PC-9 (cell line): Measurements from ENCODE around the gene TBC1D14. TPM values are rescaled to one million over a fixed set of nuclear protein-coding genes. Genes with fewer than 3 reads are reported as not detected.

ENCODE experiments used
- BruUV-seq: library from RNA; stranded (reverse); fragments of 400-500 nt; replicated peaks from 2 replicates; lab custom pipeline; 2021; lab: Mats Ljungman, UMichigan
- CTCF ChIA-PET: fragments of 300-600 bp; sonication (Branson Sonifier 250); formaldehyde crosslinking; loops from one replicate; lab custom pipeline; 2022; ENCODE audit warnings: antibody characterized with exemption; lab: Charles Lee
- POLR2A ChIA-PET: fragments of 300-600 bp; sonication (Branson Sonifier 250); formaldehyde crosslinking; loops from one replicate; lab custom pipeline; 2022; ENCODE audit warnings: antibody characterized with exemption; ENCODE audit not compliant: unreplicated experiment; lab: Charles Lee
- DNase-seq, 2 experiments: peaks; one replicate each; pipeline versions ENCODE4 v3.0.0 to v3.0.0-alpha.2; 2015 to 2022; ENCODE audit warnings: mixed read lengths in 1 of 2
- H2AFZ ChIP-seq: fragments of 200-600 bp; sonication (generic); 2 replicates; pipeline ENCODE4 v1.8.1; 2017; ENCODE audit warnings: antibody characterized with exemption
- H3F3A ChIP-seq: fragments of 200-600 bp; sonication (generic); 2 replicates; pipeline ENCODE4 v1.8.1; 2017; ENCODE audit warnings: antibody characterized with exemption, mild to moderate bottlenecking, low read depth; ENCODE audit not compliant: insufficient read depth
- H3K27ac ChIP-seq: fragments of 200-600 bp; sonication (generic); 2 replicates; pipeline ENCODE4 v1.6.1; 2016; ENCODE audit warnings: mixed run types
- H3K27me3 ChIP-seq: fragments of 200-600 bp; sonication (generic); 2 replicates; pipeline ENCODE4 v1.6.1; 2016; ENCODE audit warnings: low read depth, mixed run types; ENCODE audit not compliant: insufficient read depth
- H3K36me3 ChIP-seq: fragments of 200-600 bp; sonication (generic); 2 replicates; pipeline ENCODE4 v1.6.1; 2016; ENCODE audit warnings: low read depth, mixed run types
- H3K4me1 ChIP-seq: fragments of 200-600 bp; sonication (generic); replicated peaks from 2 replicates; pipeline ENCODE4 v1.6.1; 2016; ENCODE audit warnings: mixed run types; ENCODE audit not compliant: insufficient read depth
- H3K4me2 ChIP-seq: fragments of 200-600 bp; sonication (generic); 2 replicates; pipeline ENCODE4 v1.6.1; 2017; ENCODE audit warnings: mixed run types
- H3K4me3 ChIP-seq: fragments of 200-600 bp; sonication (generic); 2 replicates; pipeline ENCODE4 v1.6.1; 2016; ENCODE audit warnings: mixed run types
- H3K79me2 ChIP-seq: fragments of 200-600 bp; sonication (generic); 2 replicates; pipeline ENCODE4 v1.6.1; 2017; ENCODE audit warnings: low read depth, mixed run types
- H3K9me2 ChIP-seq: fragments of 200-600 bp; sonication (generic); 2 replicates; pipeline ENCODE4 v1.8.1; 2017; ENCODE audit warnings: mild to moderate bottlenecking; ENCODE audit not compliant: insufficient read depth
- H3K9me3 ChIP-seq: fragments of 200-600 bp; sonication (generic); 2 replicates; pipeline ENCODE4 v1.8.1; 2016; ENCODE audit warnings: low read depth; ENCODE audit not compliant: insufficient read depth
- H4K20me1 ChIP-seq: fragments of 200-600 bp; sonication (generic); 2 replicates; pipeline ENCODE4 v1.8.1; 2017; ENCODE audit not compliant: insufficient read depth
- CTCF ChIP-seq: fragments of 200-600 bp; sonication (generic); conservative IDR thresholded peaks from 2 replicates; pipeline ENCODE4 v1.6.1; 2017; ENCODE audit warnings: mixed run types, antibody characterized with exemption, mild to moderate bottlenecking, moderate library complexity
- EZH2 ChIP-seq: fragments of 200-600 bp; sonication (generic); IDR thresholded peaks from 2 replicates; pipeline ENCODE4 v1.8.0; 2017; ENCODE audit warnings: antibody characterized with exemption, low read depth
- intact Hi-C: fragments of 100-400 bp; cut with micrococcal nuclease; formaldehyde crosslinking; loops from one replicate; pipeline ENCODE4 v1.10.0; 2022; ENCODE audit not compliant: unreplicated experiment
- total RNA-seq: library from RNA; stranded (reverse); gene quantifications from 2 replicates; pipeline ENCODE4 v1.2.3, GENCODE V29; 2021

Gene TBC1D14
- total RNA-seq, 1 experiment from 2014 or later: 46.2 TPM

GRCh38 chr4:6953751-6954380 lies 44.2 kb downstream of the TBC1D14 start:
- peaks cover 28% of the 10 kb centered on the region for H3K4me1 ChIP-seq
- peaks cover 4% of the 10 kb centered on the region for H4K20me1 ChIP-seq
- ChIA-PET CTCF (interaction anchor here (0.5 to 0.6 kb wide), 2 partner anchors 37 to 45 kb away, joined by 3 to 4 read pairs; partner anchors contain the start of gene TBC1D14), POLR2A (interaction anchor here (0.6 to 1.0 kb wide), 2 partner anchors 45 to 76 kb away, joined by 5 to 6 read pairs; partner anchors contain the start of gene TBC1D14)
- no peak for TF ChIP-seq EZH2
- no peak for TF ChIP-seq CTCF
- peaks cover 44% of the 10 kb centered on the region for H3K79me2 ChIP-seq
- no peaks in the 10 kb centered on the region for H3K9me3 ChIP-seq
- intact Hi-C loops: loop anchor here (2.0 kb wide), 1 partner anchor 45 kb away; the partner anchor contains the start of gene TBC1D14
- H3F3A ChIP-seq: peaks cover 21% of the 10 kb centered on the region
- peak overlapping the region; percentile 93 for H3K4me2 ChIP-seq
- no peaks in the 10 kb centered on the region for H3K27me3 ChIP-seq
- H2AFZ ChIP-seq: no peak overlapping the region
- BruUV-seq: no TSS peak
- H3K36me3 ChIP-seq: no peaks in the 10 kb centered on the region
- DNase-seq: peak in 1 of 2 experiments; percentile 77
- no peaks in the 10 kb centered on the region for H3K9me2 ChIP-seq
- no peak overlapping the region for H3K4me3 ChIP-seq
- H3K27ac ChIP-seq: peak overlapping the region; percentile 95

GRCh38 chr4:6955261-6955911 lies 45.8 kb downstream of the TBC1D14 start:
- no peaks in the 10 kb centered on the region for H3K9me2 ChIP-seq
- no peak overlapping the region for H2AFZ ChIP-seq
- peaks cover 44% of the 10 kb centered on the region for H3K79me2 ChIP-seq
- peak; percentile 81 to 94 for DNase-seq
- CTCF ChIA-PET: no interaction called here
- POLR2A ChIA-PET: interaction anchor here (0.7 kb wide), 1 partner anchor 13 kb away, joined by 3 read pairs; no protein-coding TSS in a partner anchor
- H3K4me1 ChIP-seq: peaks cover 28% of the 10 kb centered on the region
- intact Hi-C loops: loop anchor here (1.0 to 2.0 kb wide), 2 partner anchors 13 to 47 kb away; partner anchors contain the start of gene TBC1D14
- BruUV-seq: no TSS peak
- TF ChIP-seq CTCF (no peak), EZH2 (no peak)
- peaks cover 4% of the 10 kb centered on the region for H4K20me1 ChIP-seq
- peak overlapping the region; percentile 48; the same call in 1 of the 2 replicates for H3K4me3 ChIP-seq
- peak overlapping the region; percentile 95 for H3K27ac ChIP-seq
- peak overlapping the region; percentile 93 for H3K4me2 ChIP-seq
- H3K27me3 ChIP-seq: no peaks in the 10 kb centered on the region
- no peaks in the 10 kb centered on the region for H3K36me3 ChIP-seq
- H3F3A ChIP-seq: peaks cover 21% of the 10 kb centered on the region
- no peaks in the 10 kb centered on the region for H3K9me3 ChIP-seq

GRCh38 chr4:6956087-6956433 lies 46.4 kb downstream of the TBC1D14 start:
- no peak for DNase-seq
- peaks cover 4% of the 10 kb centered on the region for H4K20me1 ChIP-seq
- no peaks in the 10 kb centered on the region for H3K9me3 ChIP-seq
- intact Hi-C loops: no loop called here
- H3K4me3 ChIP-seq: peak overlapping the region; percentile 29; the same call in 1 of the 2 replicates
- no peaks in the 10 kb centered on the region for H3K36me3 ChIP-seq
- H2AFZ ChIP-seq: no peak overlapping the region
- peaks cover 28% of the 10 kb centered on the region for H3K4me1 ChIP-seq
- H3K27me3 ChIP-seq: no peaks in the 10 kb centered on the region
- no peaks in the 10 kb centered on the region for H3K9me2 ChIP-seq
- no TSS peak for BruUV-seq
- peak overlapping the region; percentile 95 for H3K27ac ChIP-seq
- H3K4me2 ChIP-seq: peak overlapping the region; percentile 93
- peaks cover 21% of the 10 kb centered on the region for H3F3A ChIP-seq
- TF ChIP-seq EZH2: no peak
- no peak for TF ChIP-seq CTCF
- ChIA-PET CTCF (no interaction called here), POLR2A (interaction anchor here (0.7 kb wide), 1 partner anchor 14 kb away, joined by 3 read pairs; no protein-coding TSS in a partner anchor)
- H3K79me2 ChIP-seq: peaks cover 38% of the 10 kb centered on the region
